OCI-LY3 (cell line): ENCODE results near the gene ATP10B.

Experiments
- EZH2phosphoT487 ChIP-seq: fragments of 200-600 bp; shearing (Covaris generic); IDR thresholded peaks from 2 replicates; pipeline ENCODE4 v1.6.1; 2018; ENCODE audit warnings: antibody characterized with exemption, mixed run types, low read depth
- TF ChIP-seq, protein P1 (sequence below): fragments of 200-600, 300-600 bp; sonication (generic); IDR thresholded peaks from 2 replicates; pipeline ENCODE4 v1.5.1; 2014; ENCODE audit warnings: antibody characterized with exemption, low read length, low read depth

GRCh38 chr5:160799184-160799583 lies 52.8 kb downstream of the ATP10B start:
- TF ChIP-seq EZH2phosphoT487, result no peak
- TF ChIP-seq, protein P1, sequence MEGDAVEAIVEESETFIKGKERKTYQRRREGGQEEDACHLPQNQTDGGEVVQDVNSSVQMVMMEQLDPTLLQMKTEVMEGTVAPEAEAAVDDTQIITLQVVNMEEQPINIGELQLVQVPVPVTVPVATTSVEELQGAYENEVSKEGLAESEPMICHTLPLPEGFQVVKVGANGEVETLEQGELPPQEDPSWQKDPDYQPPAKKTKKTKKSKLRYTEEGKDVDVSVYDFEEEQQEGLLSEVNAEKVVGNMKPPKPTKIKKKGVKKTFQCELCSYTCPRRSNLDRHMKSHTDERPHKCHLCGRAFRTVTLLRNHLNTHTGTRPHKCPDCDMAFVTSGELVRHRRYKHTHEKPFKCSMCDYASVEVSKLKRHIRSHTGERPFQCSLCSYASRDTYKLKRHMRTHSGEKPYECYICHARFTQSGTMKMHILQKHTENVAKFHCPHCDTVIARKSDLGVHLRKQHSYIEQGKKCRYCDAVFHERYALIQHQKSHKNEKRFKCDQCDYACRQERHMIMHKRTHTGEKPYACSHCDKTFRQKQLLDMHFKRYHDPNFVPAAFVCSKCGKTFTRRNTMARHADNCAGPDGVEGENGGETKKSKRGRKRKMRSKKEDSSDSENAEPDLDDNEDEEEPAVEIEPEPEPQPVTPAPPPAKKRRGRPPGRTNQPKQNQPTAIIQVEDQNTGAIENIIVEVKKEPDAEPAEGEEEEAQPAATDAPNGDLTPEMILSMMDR, result no peak
